ENCODE results near the gene ZNF768.
"Not testable (repeated sequence)": the region's sequence is repeated elsewhere in the genome, so short reads cannot be mapped to it uniquely, and the experiment has no call there.

ZNF768 gene

GRCh38 chr16:30555315-30556124 lies 29.2 kb upstream of the ZNF768 start:
- DNase-seq, result no peak

GRCh38 chr16:30554557-30555314 lies 28.4 kb upstream of the ZNF768 start:
- DNase-seq, result no peak

GRCh38 chr16:30553393-30553899 lies 27.1 kb upstream of the ZNF768 start:
- DNase-seq, result no peak

- no peak for DNase-seq
Measured at GRCh38 chr16:30552956-30553355, 26.6 kb upstream of the ZNF768 start.

- no peak for DNase-seq
Measured at GRCh38 chr16:30551781-30552180, 25.4 kb upstream of the ZNF768 start.

GRCh38 chr16:30548416-30549253 lies 22.3 kb upstream of the ZNF768 start:
- DNase-seq, result no peak

- DNase-seq, result no peak
Measured at GRCh38 chr16:30546115-30546514, 19.7 kb upstream of the ZNF768 start.

- DNase-seq, result no peak
Measured at GRCh38 chr16:30543067-30543466, 16.7 kb upstream of the ZNF768 start.

GRCh38 chr16:30541502-30542329 lies 15.3 kb upstream of the ZNF768 start:
- no peak for DNase-seq

- not testable (repeated sequence) for DNase-seq
Measured at GRCh38 chr16:30540916-30541464, 14.6 kb upstream of the ZNF768 start.

- not testable (repeated sequence) for DNase-seq
Measured at GRCh38 chr16:30539986-30540526, 13.7 kb upstream of the ZNF768 start.

- no peak for DNase-seq
Measured at GRCh38 chr16:30539000-30539964, 12.9 kb upstream of the ZNF768 start.

- peak in 1 of 2 experiments; percentile 11 for DNase-seq
Measured at GRCh38 chr16:30536391-30537024, 10.1 kb upstream of the ZNF768 start.

GRCh38 chr16:30535777-30536190 lies 9.4 kb upstream of the ZNF768 start:
- DNase-seq, result peak; percentile 65 to 69

- no peak for DNase-seq
Measured at GRCh38 chr16:30535106-30535776, 8.9 kb upstream of the ZNF768 start.

GRCh38 chr16:30534368-30535105 lies 8.2 kb upstream of the ZNF768 start, which contains the start of gene ZNF747:
Gene ZNF747, minus strand, starts transcription at chr16:30534858. Its CDS starts 179 bp downstream, at chr16:30534679.
- peak; percentile 75 to 77 for DNase-seq

- no peak for DNase-seq
Measured at GRCh38 chr16:30533748-30534367, 7.5 kb upstream of the ZNF768 start.

- no peak for DNase-seq
Measured at GRCh38 chr16:30533146-30533522, 6.8 kb upstream of the ZNF768 start.

Data from AML-193 (cell line).